Chondrocyte (in vitro differentiated cells): Measurements from ENCODE around the gene TPM1. TPM values are rescaled to one million over a fixed set of nuclear protein-coding genes. Genes with fewer than 3 reads are reported as not detected.

Source experiments
- DNase-seq: peaks from one replicate; pipeline ENCODE4 v3.0.0; 2021; ENCODE audit warnings: mixed read lengths, low spot score
- H3K27ac Mint-ChIP-seq: one replicate; pipeline ENCODE4 v1.8.0; 2021; ENCODE audit warnings: mild to moderate bottlenecking, moderate library complexity, mixed read lengths; ENCODE audit not compliant: unreplicated experiment
- H3K27me3 Mint-ChIP-seq: 2 replicates; pipeline ENCODE4 v1.8.0; 2021; ENCODE audit warnings: low read depth, mixed read lengths
- H3K36me3 Mint-ChIP-seq: 2 replicates; pipeline ENCODE4 v1.8.0; 2021; ENCODE audit warnings: low read depth, mixed read lengths
- H3K4me1 Mint-ChIP-seq: 2 replicates; pipeline ENCODE4 v1.8.0; 2021; ENCODE audit warnings: low read depth, mild to moderate bottlenecking, mixed read lengths
- H3K4me3 Mint-ChIP-seq: one replicate; pipeline ENCODE4 v1.8.0; 2021; ENCODE audit warnings: mild to moderate bottlenecking, moderate library complexity, mixed read lengths; ENCODE audit not compliant: unreplicated experiment
- H3K9me3 Mint-ChIP-seq: 2 replicates; pipeline ENCODE4 v1.8.0; 2021; ENCODE audit warnings: low read depth, mixed read lengths
- total RNA-seq: library from RNA; stranded (reverse); gene quantifications from 3 replicates; pipeline ENCODE4 v1.2.1, GENCODE V29; 2021
- TF ChIP-seq, protein P1 (sequence below): fragments of 200-600 bp; sonication (generic); IDR thresholded peaks from 2 replicates; pipeline ENCODE4 v1.5.0; 2021; ENCODE audit warnings: antibody characterized with exemption, mild to moderate bottlenecking, moderate library complexity

Gene TPM1
- total RNA-seq, 1 donor from 2014 or later = 2,332 TPM

DNA sequence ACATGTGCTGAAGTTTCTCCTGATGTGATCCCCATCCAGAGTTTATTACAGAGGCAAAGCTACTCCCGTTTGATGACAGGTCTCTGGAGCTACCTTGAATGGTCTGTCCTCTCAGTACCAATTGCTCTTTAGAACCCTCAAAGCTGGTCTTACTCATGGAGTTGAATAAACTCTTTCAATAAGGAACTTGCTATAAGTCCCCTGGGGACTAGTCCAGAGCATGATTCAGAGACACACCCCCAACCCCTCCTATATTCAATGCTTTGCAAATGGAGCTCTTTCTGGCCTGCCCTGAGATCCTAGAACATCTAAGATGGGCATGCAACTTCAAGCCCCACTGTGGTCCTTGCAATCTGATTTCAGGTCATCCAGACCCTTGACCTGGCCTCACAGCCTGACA, 23.9 kb upstream of the TPM1 start:
- no peak for DNase-seq
- peaks cover 4% of the 10 kb centered on the region for H3K9me3 Mint-ChIP-seq
- no peaks in the 10 kb centered on the region for H3K27me3 Mint-ChIP-seq
- no peak overlapping the region for H3K27ac Mint-ChIP-seq
- H3K4me1 Mint-ChIP-seq = peaks cover 76% of the 10 kb centered on the region
- H3K4me3 Mint-ChIP-seq = no peak overlapping the region
- no peaks in the 10 kb centered on the region for H3K36me3 Mint-ChIP-seq
- TF ChIP-seq, protein P1, sequence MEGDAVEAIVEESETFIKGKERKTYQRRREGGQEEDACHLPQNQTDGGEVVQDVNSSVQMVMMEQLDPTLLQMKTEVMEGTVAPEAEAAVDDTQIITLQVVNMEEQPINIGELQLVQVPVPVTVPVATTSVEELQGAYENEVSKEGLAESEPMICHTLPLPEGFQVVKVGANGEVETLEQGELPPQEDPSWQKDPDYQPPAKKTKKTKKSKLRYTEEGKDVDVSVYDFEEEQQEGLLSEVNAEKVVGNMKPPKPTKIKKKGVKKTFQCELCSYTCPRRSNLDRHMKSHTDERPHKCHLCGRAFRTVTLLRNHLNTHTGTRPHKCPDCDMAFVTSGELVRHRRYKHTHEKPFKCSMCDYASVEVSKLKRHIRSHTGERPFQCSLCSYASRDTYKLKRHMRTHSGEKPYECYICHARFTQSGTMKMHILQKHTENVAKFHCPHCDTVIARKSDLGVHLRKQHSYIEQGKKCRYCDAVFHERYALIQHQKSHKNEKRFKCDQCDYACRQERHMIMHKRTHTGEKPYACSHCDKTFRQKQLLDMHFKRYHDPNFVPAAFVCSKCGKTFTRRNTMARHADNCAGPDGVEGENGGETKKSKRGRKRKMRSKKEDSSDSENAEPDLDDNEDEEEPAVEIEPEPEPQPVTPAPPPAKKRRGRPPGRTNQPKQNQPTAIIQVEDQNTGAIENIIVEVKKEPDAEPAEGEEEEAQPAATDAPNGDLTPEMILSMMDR = no peak

DNA sequence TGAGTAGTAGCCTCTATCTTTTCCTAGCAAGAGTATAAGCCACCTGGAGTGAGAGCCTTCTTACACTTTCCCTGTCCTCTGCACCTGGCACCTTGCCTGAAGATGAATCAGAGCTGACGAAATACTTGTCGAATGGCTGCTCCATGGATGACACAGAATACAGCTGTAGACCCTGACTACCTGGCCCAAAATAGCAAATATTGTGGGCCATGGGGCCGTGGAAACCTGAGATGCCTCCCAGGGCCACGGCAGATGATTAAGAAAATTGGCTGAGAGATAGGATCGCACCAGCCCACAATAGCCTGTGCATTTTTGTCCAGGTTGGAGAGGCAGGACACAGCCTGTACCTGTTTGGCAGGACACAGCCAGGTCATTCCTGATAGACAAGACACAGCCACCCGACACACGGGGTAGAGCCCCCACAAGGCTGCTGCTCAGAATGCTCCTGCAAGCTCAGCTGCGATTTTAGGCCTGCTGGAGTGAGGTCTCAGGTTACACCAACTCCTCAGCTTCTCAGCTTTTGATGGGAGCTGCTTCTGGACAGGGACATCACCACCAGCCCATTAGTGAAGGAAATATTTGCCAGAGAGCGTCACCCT, 22.9 kb upstream of the TPM1 start:
- no peak for DNase-seq
- Mint-ChIP-seq H3K27me3 (no peaks in the 10 kb centered on the region), H3K27ac (peak overlapping the region; percentile 86), H3K36me3 (no peaks in the 10 kb centered on the region), H3K4me1 (peaks cover 76% of the 10 kb centered on the region), H3K4me3 (no peak overlapping the region), H3K9me3 (peaks cover 4% of the 10 kb centered on the region)
- TF ChIP-seq, protein P1 = no peak

DNA sequence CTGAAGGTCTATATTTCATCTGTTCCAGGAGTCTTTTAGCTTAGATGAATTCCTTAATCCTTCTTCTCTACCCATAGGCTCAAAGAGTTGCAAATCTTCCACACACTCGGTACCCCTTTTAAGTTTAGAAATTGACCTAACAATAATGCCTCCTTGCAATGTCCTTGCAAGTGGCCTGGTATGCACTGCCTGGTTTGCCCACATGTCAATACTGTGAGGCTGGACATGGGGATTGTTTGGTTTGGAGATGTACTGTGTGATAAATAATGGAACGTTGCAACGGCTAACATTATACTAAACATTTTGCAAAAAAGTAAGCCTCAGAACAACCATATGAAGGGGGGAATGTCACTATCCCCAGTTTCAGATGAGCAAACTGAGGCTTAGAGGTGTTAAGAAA, 22.4 kb upstream of the TPM1 start:
- DNase-seq = no peak
- H3K4me3 Mint-ChIP-seq = no peak overlapping the region
- H3K9me3 Mint-ChIP-seq = peaks cover 4% of the 10 kb centered on the region
- H3K27me3 Mint-ChIP-seq = no peaks in the 10 kb centered on the region
- H3K36me3 Mint-ChIP-seq = no peaks in the 10 kb centered on the region
- peaks cover 73% of the 10 kb centered on the region for H3K4me1 Mint-ChIP-seq
- TF ChIP-seq, protein P1 = no peak
- peak overlapping the region; percentile 86 for H3K27ac Mint-ChIP-seq

DNA sequence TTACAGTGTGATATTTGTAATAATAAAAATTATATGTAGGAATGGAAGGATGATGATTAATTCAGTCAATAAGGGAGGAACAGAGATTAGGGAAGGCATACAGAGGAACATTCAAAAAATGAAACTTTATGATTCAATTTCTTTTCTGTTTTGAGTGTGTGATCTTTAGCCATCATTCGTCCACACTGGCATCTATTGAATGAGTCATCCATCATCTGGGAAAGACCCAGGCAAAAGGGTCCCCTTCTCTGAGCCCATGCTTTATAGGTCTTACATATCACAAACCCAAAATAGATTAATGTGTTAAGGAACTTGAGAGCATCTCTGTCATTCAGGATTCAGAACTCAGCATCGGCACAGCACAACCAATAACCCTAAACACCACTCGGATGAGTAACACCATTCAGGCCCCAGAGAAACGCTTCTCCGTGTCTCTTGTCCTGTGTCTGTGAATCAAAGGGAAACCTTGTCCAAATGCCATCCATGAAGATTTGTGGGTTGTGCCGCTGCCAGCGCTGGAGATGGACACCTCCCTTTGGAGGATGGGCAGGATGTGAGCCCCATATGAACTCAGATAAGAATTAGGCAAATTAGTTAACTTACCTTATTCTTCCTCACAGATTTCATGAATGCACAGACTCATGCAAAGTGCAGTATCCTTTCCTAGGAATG, 21.7 kb upstream of the TPM1 start:
- Mint-ChIP-seq H3K9me3 (peaks cover 4% of the 10 kb centered on the region), H3K36me3 (no peaks in the 10 kb centered on the region), H3K4me1 (peaks cover 66% of the 10 kb centered on the region), H3K27ac (peak overlapping the region; percentile 54), H3K4me3 (no peak overlapping the region), H3K27me3 (no peaks in the 10 kb centered on the region)
- TF ChIP-seq, protein P1 = no peak
- no peak for DNase-seq

DNA sequence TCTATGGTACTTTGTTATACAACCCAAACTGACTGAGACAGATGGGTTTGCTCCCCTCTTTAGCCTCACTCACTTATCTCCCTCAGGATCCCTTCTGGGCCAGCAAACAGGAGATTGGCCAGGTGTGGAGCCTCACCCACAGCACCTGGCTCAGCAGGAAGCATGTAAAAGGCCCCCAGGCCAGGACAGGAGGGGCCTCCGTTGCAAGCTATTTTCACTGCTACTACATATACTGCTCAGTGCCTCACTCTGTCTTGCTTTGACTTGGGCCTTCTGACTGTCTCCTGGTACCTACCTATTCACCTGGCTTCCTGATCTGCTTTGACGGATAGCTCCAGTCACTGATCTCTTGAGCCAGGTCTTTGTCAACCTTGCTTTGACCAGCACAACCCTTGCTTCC, 20.4 kb upstream of the TPM1 start:
- TF ChIP-seq, protein P1 = no peak
- Mint-ChIP-seq H3K36me3 (no peaks in the 10 kb centered on the region), H3K4me3 (no peak overlapping the region), H3K27me3 (no peaks in the 10 kb centered on the region), H3K4me1 (peaks cover 60% of the 10 kb centered on the region), H3K27ac (peak overlapping the region; percentile 95), H3K9me3 (peaks cover 4% of the 10 kb centered on the region)
- DNase-seq = no peak
